Skeletal muscle satellite cell (primary cell): ENCODE measurements around the gene ECEL1.

ENCODE experiments used
- H3K27me3 ChIP-seq: 2 replicates; pipeline ENCODE4 v1.7.0; 2013; ENCODE audit warnings: low read length; ENCODE audit not compliant: control insufficient read depth, insufficient read depth
- H3K36me3 ChIP-seq: 2 replicates; pipeline ENCODE4 v1.7.0; 2013; ENCODE audit warnings: mild to moderate bottlenecking, control low read depth, low read length; ENCODE audit not compliant: insufficient read depth
- H3K4me1 ChIP-seq: 2 replicates; pipeline ENCODE4 v1.7.0; 2013; ENCODE audit warnings: low read length; ENCODE audit not compliant: control insufficient read depth, insufficient read depth
- H3K4me2 ChIP-seq: 2 replicates; pipeline ENCODE4 v1.7.0; 2013; ENCODE audit warnings: mild to moderate bottlenecking, low read length
- H3K4me3 ChIP-seq: 2 replicates; pipeline ENCODE4 v1.7.0; 2013; ENCODE audit warnings: low read length
- H3K9ac ChIP-seq: 2 replicates; pipeline ENCODE4 v1.7.0; 2013; ENCODE audit warnings: mild to moderate bottlenecking, low read depth, low read length, moderate library complexity
- H3K9me3 ChIP-seq: replicated peaks from 2 replicates; pipeline ENCODE4 v1.7.0; 2013; ENCODE audit warnings: mild to moderate bottlenecking, control low read depth, low read length

The ECEL1 gene

DNA sequence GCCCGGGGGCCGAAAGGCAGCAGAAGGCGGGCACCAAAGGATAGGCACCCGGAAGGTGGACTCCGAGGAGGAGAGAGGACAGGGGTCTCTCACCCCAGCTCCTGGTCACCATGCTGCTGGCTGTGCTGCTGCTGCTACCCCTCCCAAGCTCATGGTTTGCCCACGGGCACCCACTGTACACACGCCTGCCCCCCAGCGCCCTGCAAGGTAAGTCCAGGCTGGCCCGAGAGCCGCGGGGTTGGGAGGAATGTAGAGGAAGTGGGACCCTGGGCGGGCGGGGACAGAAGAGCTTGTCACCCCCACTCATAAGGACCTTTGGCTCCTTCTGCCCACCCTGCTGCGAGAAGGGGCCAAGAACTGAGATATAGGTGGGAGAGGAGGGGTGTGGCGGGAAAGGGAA is 32.9 kb upstream of the ECEL1 start:
- Histone ChIP-seq H3K4me3 (no peak overlapping the region), H3K27me3 (peaks cover 65% of the 10 kb centered on the region), H3K4me1 (peaks cover 14% of the 10 kb centered on the region), H3K9ac (no peak overlapping the region), H3K9me3 (no peaks in the 10 kb centered on the region), H3K36me3 (no peaks in the 10 kb centered on the region), H3K4me2 (no peak overlapping the region)

- H3K4me3 ChIP-seq, result no peak within 1 kb of the TSS
- H3K4me2 ChIP-seq, result no peak within 1 kb of the TSS
- H3K4me1 ChIP-seq, result peaks cover 11% of the 10 kb centered on the region
- H3K36me3 ChIP-seq, result no peaks in the 10 kb centered on the region
- H3K9me3 ChIP-seq, result no peaks in the 10 kb centered on the region
- H3K27me3 ChIP-seq, result peaks cover 71% of the 10 kb centered on the region
- H3K9ac ChIP-seq, result no peak within 1 kb of the TSS
These were observed 32.2 kb upstream of the ECEL1 start, which contains the start of gene PRSS56 for GRCh38 chr2:232519581-232520438. Gene PRSS56, plus strand, starts transcription at chr2:232520388. Its CDS starts 211 bp downstream, at chr2:232520599.

DNA sequence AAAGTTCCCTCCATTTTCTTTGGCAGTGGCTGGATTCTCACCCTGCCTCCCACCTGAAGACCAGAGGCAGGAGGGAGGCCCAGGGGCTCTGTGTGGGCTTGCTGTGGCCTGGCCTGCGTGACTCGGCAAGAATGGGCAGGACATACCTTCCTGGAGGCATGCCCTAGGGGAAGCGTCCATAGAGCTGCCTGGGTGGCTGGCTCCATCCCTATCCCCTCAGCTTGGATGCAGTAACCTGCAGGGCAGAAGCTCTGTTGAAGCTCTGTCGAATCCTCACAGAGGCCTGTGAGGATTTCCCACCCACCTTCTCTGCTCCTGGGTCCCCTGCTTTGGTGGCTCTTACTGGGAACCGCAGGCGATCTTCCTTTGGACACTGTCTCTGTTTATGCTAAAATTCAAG is 31.2 kb upstream of the ECEL1 start:
- no peaks in the 10 kb centered on the region for H3K36me3 ChIP-seq
- H3K9me3 ChIP-seq, result no peaks in the 10 kb centered on the region
- peaks cover 6% of the 10 kb centered on the region for H3K4me1 ChIP-seq
- H3K4me3 ChIP-seq, result no peak overlapping the region
- no peak overlapping the region for H3K9ac ChIP-seq
- peaks cover 74% of the 10 kb centered on the region for H3K27me3 ChIP-seq
- H3K4me2 ChIP-seq, result no peak overlapping the region

DNA sequence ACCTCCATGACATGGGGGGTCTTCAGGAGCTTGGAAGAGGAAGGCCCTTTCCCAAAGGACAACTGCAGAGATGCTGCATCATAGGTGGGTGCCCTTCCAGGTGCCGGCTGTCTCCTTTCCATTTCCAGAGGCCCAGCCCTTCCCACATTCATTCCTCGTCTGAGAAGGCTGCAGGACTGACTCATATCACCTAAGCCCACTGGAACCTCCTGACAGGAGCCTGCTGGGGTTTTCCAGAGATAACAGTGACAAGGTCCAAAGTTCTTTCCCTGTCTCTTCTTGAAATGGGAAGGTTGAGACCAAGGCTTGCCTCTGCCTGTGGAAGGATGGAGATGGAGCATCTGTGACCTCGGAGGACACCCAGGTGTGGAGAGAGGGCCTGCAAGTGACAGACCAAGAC is 28.9 kb upstream of the ECEL1 start:
- H3K9me3 ChIP-seq, result no peaks in the 10 kb centered on the region
- no peak overlapping the region for H3K4me2 ChIP-seq
- H3K27me3 ChIP-seq, result peaks cover 83% of the 10 kb centered on the region
- no peaks in the 10 kb centered on the region for H3K36me3 ChIP-seq
- no peak overlapping the region for H3K4me3 ChIP-seq
- H3K4me1 ChIP-seq, result no peaks in the 10 kb centered on the region
- H3K9ac ChIP-seq, result no peak overlapping the region

DNA sequence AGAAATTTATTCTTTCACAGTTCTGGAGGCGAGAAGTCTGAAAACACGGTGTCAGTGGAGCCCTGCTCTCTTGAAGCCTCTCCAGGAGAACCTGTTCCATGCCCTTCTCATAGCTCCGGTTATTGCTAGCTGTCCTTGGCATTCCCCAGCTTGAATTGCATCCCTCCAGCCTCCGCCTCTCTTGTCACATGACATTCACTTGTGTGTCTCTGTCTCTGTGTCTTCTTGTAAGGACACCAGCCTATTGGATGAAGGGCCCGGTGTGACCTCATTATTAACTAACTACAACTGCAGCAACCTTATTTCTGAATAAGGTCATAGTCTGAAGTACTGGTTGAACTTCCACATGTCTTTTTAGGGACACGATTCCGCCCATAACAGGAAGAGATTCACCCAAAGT is 28.0 kb upstream of the ECEL1 start:
- Histone ChIP-seq H3K27me3 (peaks cover 75% of the 10 kb centered on the region), H3K9me3 (no peaks in the 10 kb centered on the region), H3K9ac (no peak overlapping the region), H3K36me3 (no peaks in the 10 kb centered on the region), H3K4me3 (no peak overlapping the region), H3K4me2 (no peak overlapping the region), H3K4me1 (no peaks in the 10 kb centered on the region)

GRCh38 chr2:232513353-232513752 is 25.7 kb upstream of the ECEL1 start:
- Histone ChIP-seq H3K4me1 (no peaks in the 10 kb centered on the region), H3K36me3 (no peaks in the 10 kb centered on the region), H3K27me3 (peaks cover 69% of the 10 kb centered on the region), H3K4me2 (no peak overlapping the region), H3K9me3 (no peaks in the 10 kb centered on the region), H3K9ac (no peak overlapping the region), H3K4me3 (no peak overlapping the region)

DNA sequence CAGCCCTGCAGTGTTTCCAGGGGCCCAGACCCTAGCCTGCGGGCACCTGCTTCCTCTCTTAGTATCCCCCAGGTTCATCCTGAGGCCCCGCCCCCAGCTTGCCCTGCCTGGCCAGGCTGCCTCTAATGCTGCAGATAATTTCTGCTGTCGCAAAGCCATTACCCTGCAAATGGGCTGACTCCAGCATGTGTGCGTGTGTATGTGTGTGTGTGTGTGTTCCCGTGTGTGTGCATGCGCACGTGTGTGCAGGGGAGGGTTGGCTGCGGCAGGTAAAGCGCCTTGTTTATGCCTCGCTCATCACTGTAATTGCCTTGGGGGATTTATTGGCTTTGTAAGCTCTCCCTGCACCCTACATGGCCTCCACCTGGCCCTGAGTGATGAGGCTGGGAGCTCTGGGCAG is 25.0 kb upstream of the ECEL1 start:
- Histone ChIP-seq H3K4me3 (no peak overlapping the region), H3K27me3 (peaks cover 68% of the 10 kb centered on the region), H3K36me3 (no peaks in the 10 kb centered on the region), H3K4me2 (no peak overlapping the region), H3K9me3 (no peaks in the 10 kb centered on the region), H3K9ac (no peak overlapping the region), H3K4me1 (no peaks in the 10 kb centered on the region)

GRCh38 chr2:232511336-232511890 is 23.8 kb upstream of the ECEL1 start:
- no peak overlapping the region for H3K9ac ChIP-seq
- H3K9me3 ChIP-seq, result no peaks in the 10 kb centered on the region
- H3K4me1 ChIP-seq, result no peaks in the 10 kb centered on the region
- peaks cover 70% of the 10 kb centered on the region for H3K27me3 ChIP-seq
- no peaks in the 10 kb centered on the region for H3K36me3 ChIP-seq
- no peak overlapping the region for H3K4me3 ChIP-seq
- H3K4me2 ChIP-seq, result no peak overlapping the region

- no peak overlapping the region for H3K4me3 ChIP-seq
- H3K9me3 ChIP-seq, result no peaks in the 10 kb centered on the region
- peaks cover 66% of the 10 kb centered on the region for H3K27me3 ChIP-seq
- H3K36me3 ChIP-seq, result no peaks in the 10 kb centered on the region
- H3K4me1 ChIP-seq, result no peaks in the 10 kb centered on the region
- H3K4me2 ChIP-seq, result no peak overlapping the region
- H3K9ac ChIP-seq, result no peak overlapping the region
These were observed 20.6 kb upstream of the ECEL1 start for GRCh38 chr2:232508251-232508650.

GRCh38 chr2:232506709-232507108 is 19.1 kb upstream of the ECEL1 start:
- Histone ChIP-seq H3K9ac (no peak overlapping the region), H3K36me3 (no peaks in the 10 kb centered on the region), H3K4me2 (no peak overlapping the region), H3K4me1 (no peaks in the 10 kb centered on the region), H3K4me3 (no peak overlapping the region), H3K27me3 (peaks cover 57% of the 10 kb centered on the region), H3K9me3 (no peaks in the 10 kb centered on the region)

DNA sequence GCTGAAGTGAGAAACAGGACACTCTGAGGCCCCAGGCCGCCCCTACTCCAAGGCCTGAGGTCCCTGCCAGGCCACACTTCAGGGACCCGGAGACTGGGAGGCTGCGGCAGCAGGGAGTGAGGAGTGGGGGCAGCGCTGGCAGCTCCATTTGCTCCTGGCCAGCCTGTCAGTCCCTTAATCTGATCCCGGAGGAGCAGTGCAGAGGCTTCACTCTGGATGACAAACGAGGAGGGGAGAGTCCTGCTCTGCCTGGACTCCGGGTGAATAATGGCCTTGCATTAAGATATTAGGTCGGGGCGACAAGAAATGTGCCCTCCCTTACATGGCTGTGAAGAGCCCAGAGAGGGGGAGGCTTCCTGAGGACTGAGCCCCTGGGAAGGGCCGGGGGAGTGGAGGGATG is 18.2 kb upstream of the ECEL1 start:
- Histone ChIP-seq H3K9ac (no peak overlapping the region), H3K9me3 (no peaks in the 10 kb centered on the region), H3K4me3 (no peak overlapping the region), H3K4me2 (no peak overlapping the region), H3K4me1 (no peaks in the 10 kb centered on the region), H3K36me3 (no peaks in the 10 kb centered on the region), H3K27me3 (peaks cover 58% of the 10 kb centered on the region)

DNA sequence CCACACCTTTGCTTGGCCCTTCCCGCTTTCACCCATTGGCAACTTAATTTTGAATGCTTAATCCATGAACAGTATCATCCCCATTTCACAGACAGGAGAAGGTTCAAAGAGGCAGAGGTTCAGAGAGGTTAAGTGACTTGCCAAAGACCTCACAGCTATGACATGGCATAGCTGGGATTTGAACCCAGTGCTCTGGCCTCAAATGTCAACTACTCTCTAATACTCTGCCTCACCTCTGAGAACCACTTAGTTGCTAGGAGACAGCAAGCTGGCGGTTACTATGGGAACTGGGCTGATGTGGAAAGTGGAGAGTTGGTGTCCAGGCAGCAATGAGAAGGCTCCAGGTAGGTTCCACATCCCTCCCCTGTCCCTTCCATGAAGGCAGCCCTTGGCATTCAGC is 16.8 kb upstream of the ECEL1 start:
- Histone ChIP-seq H3K9ac (no peak overlapping the region), H3K4me1 (no peaks in the 10 kb centered on the region), H3K4me3 (no peak overlapping the region), H3K36me3 (no peaks in the 10 kb centered on the region), H3K9me3 (no peaks in the 10 kb centered on the region), H3K4me2 (no peak overlapping the region), H3K27me3 (peaks cover 67% of the 10 kb centered on the region)
